Measurements from ENCODE around the gene LMAN2.
"Not testable (repeated sequence)": the region's sequence is repeated elsewhere in the genome, so short reads cannot be mapped to it uniquely, and the experiment has no call there.

LMAN2 gene

DNA sequence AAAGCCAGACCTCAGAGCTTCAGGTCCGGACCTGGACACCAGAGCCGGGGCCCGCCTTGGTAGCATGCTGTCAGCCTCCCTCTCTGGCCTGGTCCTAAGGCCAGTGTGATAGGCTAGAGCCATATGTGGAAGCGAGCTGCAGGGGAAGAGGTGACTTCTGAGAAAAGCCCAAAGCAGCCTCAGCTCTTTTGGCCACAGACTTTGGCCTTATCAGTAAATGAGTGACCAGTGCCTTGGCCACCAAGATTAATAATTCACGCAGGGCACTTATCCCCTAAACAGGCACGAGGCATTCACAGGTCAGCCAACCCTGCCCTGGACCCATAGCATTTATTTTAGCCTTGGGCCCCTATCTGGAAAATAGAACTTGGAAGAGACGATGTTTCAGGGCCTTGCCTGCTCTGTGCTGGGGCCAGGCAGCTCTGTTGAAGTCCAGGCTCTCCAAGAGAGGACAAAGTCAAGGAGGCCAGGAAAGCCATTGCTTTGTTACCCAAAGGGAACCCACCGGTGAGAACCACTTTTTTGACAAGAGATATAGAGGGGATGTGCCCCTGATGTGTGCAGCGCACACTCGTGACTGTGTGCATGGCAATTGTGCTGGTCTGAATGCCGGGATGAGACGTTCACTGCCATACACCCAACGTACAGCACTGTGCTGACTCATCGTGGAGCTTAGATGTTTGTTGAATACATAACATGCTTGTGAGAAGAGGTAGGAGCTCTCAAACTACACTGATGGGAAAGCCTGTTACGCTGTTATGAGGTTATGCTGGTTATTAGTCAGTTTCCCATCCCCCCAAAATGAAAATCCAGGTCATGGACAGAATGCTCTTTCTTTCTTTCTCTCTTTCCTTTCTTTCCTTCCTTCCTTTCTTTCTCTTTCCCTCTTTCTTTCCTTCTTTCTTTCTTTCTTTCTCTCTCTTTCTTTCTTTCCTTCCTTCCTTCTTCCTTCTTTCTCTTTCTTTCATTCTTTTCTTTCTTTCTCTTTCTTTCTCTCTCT is 27.7 kb upstream of the LMAN2 start:
- DNase-seq: no peak

DNA sequence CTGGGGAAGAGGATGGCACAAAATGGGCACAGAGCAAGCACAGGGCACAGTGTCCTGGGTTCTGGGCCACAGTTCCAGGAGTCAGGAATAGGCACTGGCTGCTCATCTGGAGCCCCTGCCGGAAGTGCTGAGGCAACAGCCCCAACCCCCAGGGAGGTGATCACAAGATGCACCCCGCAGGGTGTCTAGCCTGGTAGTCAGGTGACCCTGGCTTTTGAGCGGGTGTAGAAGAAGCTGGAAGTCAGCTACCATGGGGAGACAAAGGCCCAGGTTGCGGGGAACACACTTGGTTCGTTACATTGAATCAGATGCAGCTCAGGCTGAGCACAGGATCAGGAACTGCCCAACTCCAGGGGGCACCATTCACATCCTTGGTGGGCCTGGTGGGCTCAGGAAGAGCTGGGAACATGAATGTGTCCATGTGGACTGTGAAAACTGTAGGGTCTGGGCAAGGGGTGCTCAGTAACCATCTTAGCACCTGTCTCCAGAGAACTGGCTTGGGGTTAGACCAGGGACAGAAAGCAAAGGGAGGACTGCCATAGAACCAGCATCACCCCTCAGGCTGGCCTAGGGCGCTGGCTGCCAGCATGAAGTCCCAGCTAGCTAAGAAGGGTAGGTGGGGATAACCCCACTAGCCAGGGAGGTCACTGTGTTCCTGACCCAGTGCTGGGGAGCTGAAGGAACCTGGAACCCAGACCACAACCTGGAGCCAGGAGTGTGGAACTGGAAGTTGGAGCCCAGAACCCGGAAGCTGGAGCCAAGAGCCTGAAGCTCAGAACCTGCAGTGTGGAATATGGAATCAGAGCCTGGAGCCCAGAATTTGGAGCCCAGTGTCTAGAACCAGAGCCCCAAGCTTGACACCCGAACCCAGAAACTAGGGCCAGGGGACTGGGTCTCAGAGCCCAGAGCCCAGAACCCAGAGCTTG is 26.6 kb upstream of the LMAN2 start:
- DNase-seq: no peak

DNA sequence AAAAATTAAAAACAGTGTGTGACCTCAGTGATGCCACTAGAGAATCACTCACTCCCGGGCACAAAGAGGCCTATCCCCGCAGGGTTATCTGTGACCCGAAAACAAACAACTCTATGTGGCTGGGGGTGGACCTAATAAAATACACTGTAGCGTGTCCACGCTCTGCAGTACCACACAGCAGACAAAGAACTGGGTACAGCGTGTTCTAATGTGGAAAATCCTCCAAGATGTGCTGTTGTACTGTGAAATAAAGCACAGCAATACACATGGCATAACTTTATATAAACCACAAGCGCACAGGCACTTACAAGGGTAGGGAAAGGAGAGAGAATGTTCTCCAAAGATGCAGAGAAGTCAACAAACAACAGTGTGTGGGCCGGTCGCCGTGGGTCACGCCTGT is 24.6 kb upstream of the LMAN2 start:
- no peak for DNase-seq

DNA sequence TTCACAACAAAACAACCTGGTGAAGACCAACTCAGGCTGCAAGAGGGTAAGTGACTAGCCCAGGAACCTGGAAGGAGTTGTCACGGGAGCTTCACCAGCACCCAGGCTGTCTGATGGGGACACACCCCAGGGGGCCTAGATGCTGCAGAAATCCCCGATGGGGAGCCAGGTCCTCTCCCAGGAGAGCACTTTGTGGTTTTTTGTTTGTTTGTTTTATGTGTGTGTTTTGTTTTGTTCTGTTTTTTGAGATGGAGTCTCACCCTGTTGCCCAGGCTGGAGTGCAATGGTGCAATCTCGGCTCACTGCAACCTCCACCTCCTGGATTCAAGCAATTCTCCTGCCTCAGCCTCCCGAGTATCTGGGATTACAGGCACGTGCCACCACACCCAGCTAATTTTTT is 24.0 kb upstream of the LMAN2 start:
- not testable (repeated sequence) for DNase-seq

DNA sequence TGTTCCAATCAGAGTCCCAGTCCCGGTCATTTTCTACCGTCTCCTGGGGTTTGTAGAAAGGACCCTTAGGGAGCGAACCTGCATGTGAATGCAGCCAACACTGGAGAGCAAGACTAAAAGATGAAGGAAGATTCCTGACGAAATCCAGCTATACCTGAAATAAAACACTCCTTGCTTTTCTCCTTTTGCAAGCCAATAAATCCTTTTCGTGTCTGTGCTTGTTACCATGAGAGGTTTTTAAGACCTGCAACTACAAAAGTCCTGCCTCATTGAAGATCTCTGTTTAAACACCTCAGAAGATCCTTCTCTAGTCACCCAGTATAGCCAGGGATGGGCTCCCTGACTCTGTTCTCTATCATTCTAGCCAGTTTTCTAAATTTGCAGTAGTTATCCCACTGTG is 22.7 kb upstream of the LMAN2 start:
- no peak for DNase-seq

DNA sequence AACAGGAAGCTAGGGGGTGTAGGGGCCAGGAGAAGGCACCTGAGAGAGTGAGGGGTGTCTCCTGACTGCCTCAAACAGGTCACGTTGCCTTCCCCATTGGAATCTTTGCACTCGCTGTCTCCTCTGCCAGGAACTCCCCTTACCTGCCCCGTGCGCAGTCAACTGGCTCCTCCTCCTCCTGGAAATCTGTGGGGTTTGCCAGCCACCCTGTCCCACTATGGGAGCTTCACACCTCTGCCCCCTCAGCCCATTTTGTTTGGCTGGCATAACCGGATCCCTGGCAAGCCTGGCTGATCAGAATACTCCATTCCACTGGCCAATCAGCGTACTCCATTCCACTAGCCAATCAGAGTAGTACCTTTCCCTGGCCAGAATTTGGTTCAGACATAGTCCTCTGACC is 22.3 kb upstream of the LMAN2 start:
- DNase-seq: no peak

DNA sequence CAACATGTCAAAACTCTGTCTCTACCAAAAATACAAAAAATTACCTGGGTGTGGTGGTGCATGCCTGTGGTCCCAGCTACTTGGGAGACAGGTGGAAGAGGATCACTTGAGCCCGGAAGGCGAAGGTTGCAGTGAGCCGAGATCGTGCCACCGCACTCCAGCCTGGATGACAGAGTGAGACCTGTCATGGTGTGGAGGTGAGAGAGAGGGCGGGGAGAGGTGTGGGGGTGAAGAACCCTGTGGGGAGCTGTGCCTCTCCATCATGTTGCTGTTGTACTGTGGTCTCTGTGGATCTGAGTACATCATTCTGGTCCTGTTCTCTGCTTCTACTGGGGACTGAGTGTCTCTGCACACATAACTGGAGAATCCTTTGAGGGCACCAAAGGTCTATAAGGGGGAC is 21.4 kb upstream of the LMAN2 start:
- DNase-seq: no peak

DNA sequence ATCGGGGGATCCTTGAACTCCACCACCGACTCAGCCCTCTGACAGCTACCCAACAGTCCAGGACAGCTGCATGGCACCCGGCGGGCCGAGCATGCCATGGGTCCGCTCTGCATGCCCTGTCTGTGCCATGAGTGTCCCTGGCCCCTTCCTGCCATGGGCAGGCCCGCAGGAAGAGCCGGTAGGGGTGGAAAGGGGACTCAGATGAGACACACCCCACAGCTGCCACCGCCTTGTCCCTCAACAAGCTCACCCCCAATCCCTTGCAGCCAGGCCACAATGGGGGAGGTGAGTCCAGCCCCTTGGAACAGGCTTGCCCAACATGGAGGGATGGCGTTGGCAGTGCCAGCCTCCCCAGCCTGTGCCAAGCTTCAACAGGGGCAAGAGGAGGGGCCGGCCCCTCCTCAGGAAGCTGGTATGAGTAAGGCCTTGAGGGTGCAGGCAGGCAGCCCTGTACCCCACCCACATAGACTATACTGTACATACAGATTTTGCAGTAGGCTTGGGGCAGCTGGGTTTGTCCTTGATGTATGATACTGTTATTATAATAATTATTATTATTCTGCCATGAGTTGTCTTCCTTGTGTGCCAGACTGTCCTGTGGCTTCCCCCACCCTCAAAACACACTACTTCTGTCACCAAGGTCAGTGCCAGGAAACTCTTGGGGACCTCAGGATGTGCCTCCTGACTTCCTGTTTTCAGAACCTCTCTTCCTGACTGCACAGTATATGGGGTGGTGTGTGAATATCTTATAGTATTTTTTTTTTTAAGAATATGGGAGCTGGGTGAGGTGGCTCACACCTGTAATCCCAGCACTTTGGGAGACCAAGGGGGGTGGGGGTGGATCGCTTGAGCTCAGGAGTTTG is 20.8 kb upstream of the LMAN2 start:
- no peak for DNase-seq

DNA sequence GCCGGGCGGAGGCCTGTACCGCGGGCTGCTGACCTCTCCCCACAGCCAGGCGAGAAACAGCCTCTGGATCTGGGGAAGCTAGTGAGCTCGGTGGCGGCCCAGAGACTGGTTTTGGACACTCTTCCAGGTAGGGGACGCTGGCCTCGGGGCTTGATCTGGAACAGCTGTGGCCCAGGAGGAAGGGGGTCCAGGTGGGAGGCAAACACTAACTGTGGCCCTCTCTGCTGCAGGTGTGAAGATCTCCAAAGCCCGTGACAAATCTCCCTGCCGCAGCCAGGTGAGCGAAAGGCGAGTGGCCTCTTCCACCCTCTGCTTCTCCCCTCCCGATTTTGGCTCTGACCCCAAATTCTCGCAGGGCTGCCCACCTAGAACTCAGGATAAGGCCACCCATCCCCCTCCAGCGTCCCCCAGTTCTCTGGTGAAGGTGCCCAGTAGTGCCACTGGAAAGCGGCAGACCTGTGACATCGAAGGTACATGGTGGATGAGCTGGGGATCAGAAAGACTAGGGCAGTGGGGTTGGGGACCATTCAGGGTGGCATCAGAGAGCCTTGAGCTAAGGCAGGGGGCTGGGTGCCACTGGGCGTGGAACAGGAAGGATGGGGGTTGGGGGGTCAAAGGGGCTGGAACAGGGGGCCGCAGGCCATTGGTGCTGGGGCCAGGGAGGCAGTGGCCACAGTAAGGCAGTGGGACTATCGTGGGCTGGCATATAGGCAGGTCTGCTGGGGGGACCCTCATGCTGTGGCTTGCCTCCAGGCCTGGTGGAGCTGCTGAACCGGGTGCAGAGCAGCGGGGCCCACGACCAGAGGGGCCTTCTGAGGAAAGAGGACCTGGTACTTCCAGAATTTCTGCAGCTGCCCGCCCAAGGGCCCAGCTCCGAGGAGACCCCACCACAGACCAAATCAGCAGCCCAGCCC is 19.9 kb upstream of the LMAN2 start:
- DNase-seq: no peak

DNA sequence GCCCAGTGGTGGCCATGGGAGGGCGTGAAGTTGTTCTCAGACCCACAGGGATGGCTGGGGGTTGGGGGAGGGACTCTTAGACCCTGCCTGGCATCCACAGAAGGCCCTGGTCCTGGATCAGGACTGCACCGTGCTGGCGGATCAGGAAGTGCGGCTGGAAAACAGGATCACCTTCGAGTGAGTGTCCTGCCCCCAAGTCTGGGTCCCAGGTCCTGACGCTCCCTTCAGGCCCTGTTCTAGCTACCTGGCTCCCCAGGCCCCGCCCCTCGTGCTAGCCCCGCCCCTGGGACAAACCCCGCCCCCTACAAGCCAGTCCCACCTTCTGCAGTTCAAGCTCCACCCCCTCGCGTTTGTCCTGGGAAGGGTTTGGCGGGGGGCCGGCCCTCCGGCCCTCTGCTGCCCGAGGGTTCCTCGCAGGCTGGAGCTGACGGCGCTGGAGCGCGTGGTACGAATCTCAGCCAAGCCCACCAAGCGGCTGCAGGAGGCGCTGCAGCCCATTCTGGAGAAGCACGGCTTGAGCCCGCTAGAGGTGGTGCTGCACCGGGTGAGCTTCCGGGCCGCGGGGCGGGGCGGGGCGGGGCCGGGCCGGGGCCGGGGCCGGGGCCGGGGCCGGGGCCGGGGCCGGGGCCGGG is 19.1 kb upstream of the LMAN2 start:
- peak; percentile 58 for DNase-seq

DNA sequence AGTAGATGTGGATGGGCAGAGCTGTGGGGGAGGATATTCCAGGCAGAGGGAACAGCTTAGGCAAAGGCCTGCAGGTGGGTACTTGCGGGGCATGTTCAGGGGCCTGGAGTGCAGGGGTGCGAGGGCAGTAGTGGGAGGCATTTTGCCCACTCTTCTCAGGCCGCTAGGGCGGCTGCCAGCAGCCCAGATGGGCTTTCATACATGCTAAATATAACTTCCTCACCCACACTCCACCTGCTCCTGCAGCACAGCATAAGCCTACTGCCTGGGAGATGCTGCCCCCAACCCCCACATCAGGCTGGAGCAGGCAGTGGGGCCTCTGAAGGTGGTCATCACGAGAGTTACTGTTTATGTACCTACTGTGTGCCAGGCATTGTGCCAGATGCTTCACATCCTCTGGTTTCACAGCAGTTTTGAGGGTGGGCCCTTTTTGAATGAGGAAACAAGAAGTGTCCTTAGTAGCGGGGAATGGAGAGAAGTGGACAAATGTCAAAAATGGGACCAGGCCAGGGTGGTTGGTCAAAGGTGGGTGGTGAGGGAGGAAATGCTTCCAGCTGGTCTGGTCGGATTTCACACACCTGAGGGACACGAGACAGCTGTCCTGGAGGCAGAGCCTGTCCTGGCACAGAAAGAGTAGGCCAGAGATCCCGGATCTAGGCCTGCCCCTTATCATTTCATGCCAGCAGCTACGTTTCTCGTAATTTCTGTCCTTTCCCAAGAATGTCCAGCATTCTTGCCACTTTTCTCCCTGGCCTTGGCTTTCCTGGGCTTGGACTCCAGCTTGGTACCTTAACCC is 18.4 kb upstream of the LMAN2 start:
- no peak for DNase-seq

DNA sequence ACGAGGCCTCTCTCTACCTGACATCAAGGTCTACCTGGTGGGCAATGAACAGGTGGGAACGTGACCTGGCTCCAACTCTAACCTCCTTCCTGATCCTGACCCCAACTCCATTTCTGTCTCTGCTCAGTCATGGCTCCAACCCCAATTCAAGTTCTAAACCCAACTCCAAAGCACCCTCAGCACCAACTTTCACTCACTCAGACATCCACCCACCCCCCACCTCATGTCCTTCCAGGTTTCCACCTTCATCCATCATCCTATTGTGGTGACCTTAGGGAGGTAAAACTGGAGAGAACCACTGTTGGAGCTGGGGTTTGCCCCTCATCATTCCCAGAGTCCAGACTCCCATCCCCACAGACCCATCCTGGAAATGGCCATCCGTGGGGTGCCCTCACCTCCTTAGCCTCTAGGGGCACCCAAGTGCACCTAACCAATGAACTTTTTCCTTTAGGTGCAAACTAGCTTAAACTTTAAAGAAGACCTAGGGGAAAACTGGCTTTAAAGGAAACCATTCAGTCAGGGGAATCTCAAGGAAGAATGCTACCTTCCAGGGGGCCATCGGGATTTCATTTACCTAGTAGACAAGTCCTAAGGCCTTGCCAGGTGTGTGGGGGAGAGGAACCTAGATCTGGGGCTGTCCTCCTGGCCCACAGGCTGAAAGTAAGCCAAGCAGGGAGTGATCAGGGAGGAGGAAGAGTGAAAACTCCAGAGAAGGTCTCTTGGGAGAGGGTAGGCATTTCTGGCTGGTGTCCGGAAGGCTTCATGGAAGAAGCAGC is 17.6 kb upstream of the LMAN2 start:
- no peak for DNase-seq

DNA sequence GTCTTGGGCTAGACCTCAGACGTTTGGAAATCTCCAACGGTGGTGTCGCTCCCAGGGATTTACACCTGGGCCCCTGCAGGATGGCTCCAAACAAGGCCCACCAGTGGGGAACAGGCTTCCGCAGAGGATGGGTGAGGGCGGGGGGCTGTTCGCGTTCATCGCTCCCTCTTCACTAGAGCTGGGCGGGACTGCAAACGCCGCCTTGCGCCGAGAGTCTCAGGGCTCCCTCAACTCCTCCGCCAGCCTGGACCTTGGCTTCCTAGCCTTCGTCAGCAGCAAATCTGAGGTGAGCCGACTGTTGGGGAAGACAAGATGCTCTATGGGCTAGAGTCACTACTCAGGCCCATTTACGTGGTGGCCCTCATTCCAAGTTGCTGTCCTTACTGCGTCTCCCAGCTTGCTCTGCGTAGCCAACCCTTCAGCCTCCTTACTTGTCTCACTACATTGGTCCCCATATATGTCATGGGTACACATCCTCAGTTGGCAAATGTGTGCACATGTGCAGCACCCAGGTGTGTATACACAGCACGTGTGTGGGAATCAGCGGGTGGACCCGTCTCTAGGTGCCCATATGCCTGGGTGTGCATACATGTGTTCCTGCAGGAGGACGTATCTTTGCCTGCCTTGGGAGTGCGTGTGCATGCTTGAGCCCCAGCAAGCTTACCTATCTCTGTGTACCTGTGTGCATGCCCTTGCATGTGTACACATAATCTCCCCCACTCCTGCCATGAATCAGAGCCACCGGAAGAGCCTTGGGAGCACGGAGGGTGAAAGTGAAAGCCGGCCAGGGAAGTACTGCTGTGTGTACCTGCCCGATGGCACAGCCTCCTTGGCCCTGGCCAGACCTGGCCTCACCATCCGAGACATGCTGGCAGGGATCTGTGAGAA is 16.8 kb upstream of the LMAN2 start:
- no peak for DNase-seq

DNA sequence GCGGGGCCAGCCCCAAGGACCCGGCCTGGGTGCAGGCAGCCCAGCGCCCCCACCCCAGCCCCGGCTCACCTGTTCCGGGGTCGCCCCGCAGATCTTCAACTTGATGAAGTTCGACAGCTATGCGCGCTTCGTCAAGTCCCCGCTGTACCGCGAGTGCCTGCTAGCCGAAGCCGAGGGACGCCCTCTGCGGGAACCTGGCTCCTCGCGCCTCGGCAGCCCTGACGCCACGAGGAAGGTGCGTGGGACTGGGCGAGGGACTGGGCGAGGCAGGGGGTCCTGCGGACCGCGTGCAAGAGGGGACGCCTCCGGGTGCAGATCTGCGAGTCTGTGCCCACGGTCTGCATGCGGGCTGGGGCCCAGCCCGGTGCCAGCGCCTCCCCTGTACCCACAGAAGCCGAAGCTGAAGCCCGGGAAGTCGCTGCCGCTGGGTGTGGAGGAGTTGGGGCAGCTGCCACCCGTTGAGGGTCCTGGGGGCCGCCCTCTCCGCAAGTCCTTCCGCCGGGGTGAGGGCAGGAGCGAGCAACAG is 15.9 kb upstream of the LMAN2 start:
- no peak for DNase-seq

DNA sequence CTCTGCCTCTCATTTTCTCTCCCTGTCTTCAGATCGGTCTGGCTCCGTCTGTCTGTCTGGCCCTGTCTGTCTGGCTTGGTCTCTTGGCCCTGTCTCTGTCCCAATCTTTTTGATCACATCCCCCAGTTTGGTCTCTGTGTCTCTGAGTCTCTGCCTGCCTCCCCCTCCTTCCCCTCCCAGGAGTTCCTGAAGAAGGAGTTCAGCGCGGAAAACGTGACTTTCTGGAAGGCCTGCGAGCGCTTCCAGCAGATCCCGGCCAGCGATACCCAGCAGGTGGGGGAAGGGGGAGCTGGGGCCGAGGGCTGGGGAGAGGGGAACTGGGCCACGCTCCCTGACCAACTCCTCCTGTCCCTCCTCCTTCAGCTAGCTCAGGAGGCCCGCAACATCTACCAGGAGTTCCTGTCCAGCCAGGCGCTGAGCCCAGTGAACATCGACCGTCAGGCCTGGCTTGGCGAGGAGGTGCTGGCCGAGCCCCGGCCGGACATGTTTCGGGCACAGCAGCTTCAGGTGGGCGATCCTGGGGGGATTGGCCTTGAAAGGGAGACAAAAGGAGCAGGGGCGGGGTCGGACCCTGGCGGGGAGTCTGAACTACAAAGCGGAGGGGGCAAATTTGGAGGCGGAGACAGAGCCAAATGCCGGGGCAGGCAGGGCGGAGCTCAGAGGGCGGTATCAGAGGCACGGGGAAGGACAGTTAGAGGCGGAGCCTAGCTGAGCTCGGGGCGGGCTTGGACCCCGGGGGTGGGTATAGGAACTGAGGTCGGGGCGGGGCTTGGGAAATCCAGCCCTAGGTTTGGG is 15.3 kb upstream of the LMAN2 start:
- no peak for DNase-seq

DNA sequence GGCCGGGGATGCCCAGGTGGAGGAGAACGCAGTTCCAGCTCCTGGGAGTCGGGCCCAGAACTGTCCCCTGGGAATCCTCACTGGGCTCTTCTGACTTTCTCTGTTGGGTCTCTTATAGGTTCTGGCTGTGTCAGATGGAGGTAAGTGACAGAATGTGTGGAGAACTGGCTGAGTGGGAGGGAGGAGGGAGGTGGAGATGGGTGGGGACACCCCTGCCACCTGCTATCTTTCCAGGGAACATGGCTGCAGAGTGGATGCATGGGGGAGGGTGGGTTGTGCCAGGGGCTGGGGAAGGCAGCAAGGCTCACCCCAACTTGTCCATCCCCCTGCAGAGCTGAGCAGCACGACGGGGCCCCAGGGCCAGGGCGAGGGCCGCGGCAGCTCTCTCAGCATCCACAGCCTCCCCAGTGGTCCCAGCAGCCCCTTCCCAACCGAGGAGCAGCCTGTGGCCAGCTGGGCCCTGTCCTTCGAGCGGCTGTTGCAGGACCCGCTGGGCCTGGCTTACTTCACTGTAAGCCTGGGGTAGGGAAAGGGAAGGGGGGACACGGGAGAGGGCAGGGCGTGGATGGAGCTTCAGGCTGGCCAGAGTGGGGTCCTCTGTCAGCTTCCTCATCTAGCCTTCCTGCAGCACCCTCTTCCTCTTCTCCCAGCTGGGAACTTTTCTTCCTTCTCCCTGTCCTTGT is 14.5 kb upstream of the LMAN2 start:
- DNase-seq: no peak

All from CD4-positive, alpha-beta T cell treated with Interleukin-15 for 1 hour (primary cell).